H1 (cell line): Measurements from ENCODE around the gene FAM221B. TPM values are rescaled to one million over a fixed set of nuclear protein-coding genes. Genes with fewer than 3 reads are reported as not detected.
A peak's percentile ranks its signal among the peaks of the same experiment; 100 is the strongest.

Experiments
- CTCF ChIA-PET: fragments of 300-600 bp; sonication (Branson Sonifier 250); formaldehyde crosslinking; loops from one replicate; lab custom pipeline; 2021; ENCODE audit not compliant: partially characterized antibody; lab: Charles Lee
- POLR2A ChIA-PET: fragments of 300-600 bp; sonication (Branson Sonifier 250); formaldehyde crosslinking; loops from one replicate; lab custom pipeline; 2021; ENCODE audit warnings: inconsistent platforms; ENCODE audit not compliant: partially characterized antibody; lab: Charles Lee
- DNase-seq, 2 experiments: peaks; one replicate each; pipeline versions ENCODE4 v3.0.0 to v3.0.0-alpha.2; 2010 to 2022; ENCODE audit warnings: low spot score in 2 of 2, low read depth in 1 of 2, mixed read lengths in 1 of 2
- FAIRE-seq: peaks from 2 replicates; lab custom pipeline; 2011; peaks lifted over from hg19 to GRCh38; lab: Jason Lieb, UNC
- H2AFZ ChIP-seq: 2 replicates; pipeline ENCODE4 v1.8.1; 2012; ENCODE audit warnings: low read length, inconsistent platforms
- H2AK5ac ChIP-seq: 2 replicates; pipeline ENCODE4 v1.6.1; 2013; ENCODE audit warnings: low read depth, low read length
- H2BK120ac ChIP-seq: replicated peaks from 2 replicates; pipeline ENCODE3; 2013; ENCODE audit warnings: low read depth, low read length, inconsistent platforms
- H2BK12ac ChIP-seq: 2 replicates; pipeline ENCODE4 v1.6.1; 2013; ENCODE audit warnings: low read depth, low read length
- H2BK15ac ChIP-seq: 2 replicates; pipeline ENCODE4 v1.6.1; 2013; ENCODE audit warnings: low read length
- H2BK20ac ChIP-seq: 2 replicates; pipeline ENCODE4 v1.6.1; 2013; ENCODE audit warnings: low read length
- H2BK5ac ChIP-seq: 2 replicates; pipeline ENCODE4 v1.6.1; 2013; ENCODE audit warnings: low read depth, low read length
- H3K14ac ChIP-seq: 2 replicates; pipeline ENCODE4 v1.6.1; 2013; ENCODE audit warnings: inconsistent platforms; ENCODE audit not compliant: insufficient read length
- H3K18ac ChIP-seq: 2 replicates; pipeline ENCODE4 v1.6.1; 2013; ENCODE audit warnings: low read length; ENCODE audit errors: extremely low read depth
- H3K23ac ChIP-seq: 2 replicates; pipeline ENCODE4 v1.6.1; 2013; ENCODE audit warnings: inconsistent platforms; ENCODE audit not compliant: insufficient read length
- H3K23me2 ChIP-seq: 2 replicates; pipeline ENCODE4 v1.6.1; 2013; ENCODE audit warnings: low read depth, low read length
- H3K27ac ChIP-seq: 2 replicates; pipeline ENCODE4 v1.6.1; 2011; ENCODE audit warnings: low read depth, low read length, inconsistent platforms
- H3K27me3 ChIP-seq, 4 experiments: replicated peaks in 1 of 4; 1 replicate in 1 of 4; 2 replicates in 3 of 4; pipeline versions ENCODE4 v1.6.1 to v1.8.1; 2011 to 2013; ENCODE audit warnings: low read length in 3 of 4, mild to moderate bottlenecking in 3 of 4, inconsistent platforms in 2 of 4, mixed read lengths in 2 of 4, moderate library complexity in 1 of 4; ENCODE audit not compliant: control insufficient read depth in 3 of 4, insufficient read depth in 3 of 4; ENCODE audit errors: extremely low read depth in 1 of 4
- H3K36me3 ChIP-seq, 4 experiments: 2 replicates each; pipeline versions ENCODE4 v1.6.1 to v1.8.1; 2011 to 2013; ENCODE audit warnings: mild to moderate bottlenecking in 4 of 4, low read length in 3 of 4, moderate library complexity in 2 of 4, control low read depth in 1 of 4, inconsistent platforms in 1 of 4; ENCODE audit not compliant: insufficient read depth in 4 of 4, control insufficient read depth in 2 of 4
- H3K4ac ChIP-seq: replicated peaks from 2 replicates; pipeline ENCODE3; 2013; ENCODE audit warnings: low read length, low read depth, mixed read lengths, inconsistent platforms; ENCODE audit not compliant: insufficient read length
- H3K4me1 ChIP-seq, 4 experiments: replicated peaks in 1 of 4; 1 replicate in 1 of 4; 2 replicates in 3 of 4; pipeline versions ENCODE4 v1.6.1 to v1.8.1; 2011 to 2013; ENCODE audit warnings: low read length in 3 of 4, inconsistent platforms in 2 of 4, mixed read lengths in 1 of 4; ENCODE audit not compliant: insufficient read depth in 4 of 4, control insufficient read depth in 3 of 4
- H3K4me2 ChIP-seq, 2 experiments: 2 replicates each; pipeline versions ENCODE4 v1.6.1 to v1.8.1; 2011 to 2013; ENCODE audit warnings: low read depth in 2 of 2, low read length in 2 of 2, control low read depth in 1 of 2, inconsistent platforms in 1 of 2, mild to moderate bottlenecking in 1 of 2; ENCODE audit not compliant: insufficient read depth in 1 of 2
- H3K4me3 ChIP-seq, 4 experiments: fragments of 200-600, 300-600 bp in 1 of 4; sonication (generic), shearing (Covaris generic), sonication (Bioruptor Twin) in 1 of 4; 2 replicates each; pipeline versions ENCODE4 v1.5.1 to v1.8.1; 2011 to 2016; ENCODE audit warnings: low read length in 4 of 4, low read depth in 3 of 4, control low read depth in 2 of 4, inconsistent platforms in 2 of 4, mild to moderate bottlenecking in 2 of 4, mixed read lengths in 1 of 4, moderate library complexity in 1 of 4; ENCODE audit not compliant: insufficient read depth in 2 of 4; ENCODE audit errors: extremely low read depth in 1 of 4
- H3K56ac ChIP-seq: replicated peaks from 2 replicates; pipeline ENCODE3; 2013; ENCODE audit warnings: low read depth, mild to moderate bottlenecking, mixed read lengths, low read length, inconsistent platforms; ENCODE audit not compliant: insufficient read length
- H3K79me1 ChIP-seq: 2 replicates; pipeline ENCODE4 v1.6.1; 2013; ENCODE audit warnings: low read depth, low read length, control low read depth
- H3K79me2 ChIP-seq, 2 experiments: 2 replicates each; pipeline versions ENCODE4 v1.6.1 to v1.8.1; 2012 to 2013; ENCODE audit warnings: low read length in 2 of 2, mild to moderate bottlenecking in 2 of 2, inconsistent platforms in 1 of 2; ENCODE audit not compliant: insufficient read depth in 2 of 2, control insufficient read depth in 1 of 2
- H3K9ac ChIP-seq, 4 experiments: replicated peaks in 1 of 4; 1 replicate in 1 of 4; 2 replicates in 3 of 4; pipeline versions ENCODE4 v1.6.1 to v1.8.1; 2011 to 2013; ENCODE audit warnings: low read depth in 3 of 4, low read length in 3 of 4, control low read depth in 2 of 4, mild to moderate bottlenecking in 2 of 4, moderate library complexity in 2 of 4, inconsistent platforms in 1 of 4; ENCODE audit errors: extremely low read depth in 1 of 4
- H3K9me3 ChIP-seq, 2 experiments: 2 replicates each; pipeline versions ENCODE4 v1.6.1 to v1.8.1; 2012 to 2013; ENCODE audit warnings: mild to moderate bottlenecking in 2 of 2, moderate library complexity in 2 of 2, control low read depth in 1 of 2, inconsistent platforms in 1 of 2, low read depth in 1 of 2, low read length in 1 of 2, mixed read lengths in 1 of 2; ENCODE audit not compliant: insufficient read depth in 2 of 2
- H4K20me1 ChIP-seq, 2 experiments: replicated peaks in 1 of 2; 2 replicates each; pipeline versions ENCODE3 to v1.8.1; 2011 to 2013; ENCODE audit warnings: inconsistent platforms in 2 of 2, low read length in 2 of 2, mild to moderate bottlenecking in 1 of 2; ENCODE audit not compliant: insufficient read depth in 2 of 2, control insufficient read depth in 1 of 2
- H4K5ac ChIP-seq: 2 replicates; pipeline ENCODE4 v1.6.1; 2013; ENCODE audit warnings: low read length, low read depth, mixed read lengths, inconsistent platforms; ENCODE audit not compliant: insufficient read length
- H4K8ac ChIP-seq: 2 replicates; pipeline ENCODE4 v1.8.0; 2013; ENCODE audit warnings: mild to moderate bottlenecking, moderate library complexity, low read length, inconsistent platforms; ENCODE audit not compliant: insufficient read depth; ENCODE audit errors: extremely low read depth
- H4K91ac ChIP-seq: replicated peaks from 2 replicates; pipeline ENCODE3; 2013; ENCODE audit warnings: low read length, mixed read lengths, inconsistent platforms; ENCODE audit not compliant: insufficient read length
- CBX5 ChIP-seq: fragments of 300-800, 300-1000 bp; sonication (generic); IDR thresholded peaks from 2 replicates; pipeline ENCODE4 v1.7.1; 2016; ENCODE audit warnings: antibody characterized with exemption, low read length, low read depth
- CTCF ChIP-seq, 3 experiments: IDR thresholded peaks; 1 replicate in 2 of 3; 2 replicates in 1 of 3; pipeline versions ENCODE4 v1.5.1 to v1.6.1; 2011; ENCODE audit warnings: low read length in 3 of 3, mild to moderate bottlenecking in 3 of 3, inconsistent platforms in 2 of 3, low read depth in 1 of 3, moderate library complexity in 1 of 3; ENCODE audit not compliant: insufficient read depth in 1 of 3; ENCODE audit errors: control extremely low read depth in 1 of 3
- SIN3A ChIP-seq, 2 experiments: IDR thresholded peaks in 1 of 2; conservative IDR thresholded peaks in 1 of 2; 2 replicates each; pipeline ENCODE4 v1.6.1; 2011 to 2012; ENCODE audit warnings: low read length in 2 of 2, improper control_type of control experiment in 1 of 2, low read depth in 1 of 2, mild to moderate bottlenecking in 1 of 2
- SP4 ChIP-seq: IDR thresholded peaks from 2 replicates; pipeline ENCODE4 v1.6.1; 2012; ENCODE audit warnings: low read length, inconsistent platforms
- SRF ChIP-seq: IDR thresholded peaks from 2 replicates; pipeline ENCODE4 v1.6.1; 2011; ENCODE audit warnings: mild to moderate bottlenecking, low read depth, low read length, moderate library complexity
- WGBS, 2 experiments: shearing (Covaris generic) in 1 of 2; methylation state at CpG; one replicate each; pipeline versions ENCODE4 v1.1.6 to v1.1.7; 2013 to 2015; ENCODE audit warnings: low lambda C conversion rate in 2 of 2, mixed read lengths in 2 of 2, inconsistent platforms in 1 of 2, low coverage in 1 of 2, missing lambda C conversion rate in 1 of 2; ENCODE audit not compliant: insufficient replicate concordance in 2 of 2, insufficient coverage in 1 of 2, insufficient read length in 1 of 2; ENCODE audit errors: extremely low coverage in 1 of 2, missing lambda C conversion rate in 1 of 2; 5-methylcytosine and 5-hydroxymethylcytosine counted together
- polyA plus RNA-seq, 7 experiments: library from polyadenylated mRNA; depleted of rRNA in 3 of 7; stranded (reverse) in 5 of 7; unstranded in 2 of 7; fragments of >200 nt in 5 of 7; fragments of 200-250 nt in 2 of 7; gene quantifications; 1 replicate in 5 of 7; 2 replicates in 1 of 7; 4 replicates in 1 of 7; pipeline versions ENCODE4 v1.2.1 to v1.2.3, GENCODE V29; 2011 to 2013; ENCODE audit warnings: missing spikeins in 2 of 7, mixed read lengths in 2 of 7
- total RNA-seq: library from RNA; stranded (reverse); fragmentation: NEBNext Ultra II Directional; extraction: Animal tissue kit (Norgen Biotek cat#: 25700); gene quantifications from 2 replicates; pipeline ENCODE4 v1.2.1, GENCODE V29; 2021
- TF ChIP-seq, protein P1 (sequence below): IDR thresholded peaks from 2 replicates; pipeline ENCODE4 v1.6.1; 2012; ENCODE audit warnings: low read length, inconsistent platforms
- TF ChIP-seq, protein P2 (sequence below): IDR thresholded peaks from 2 replicates; pipeline ENCODE4 v1.6.1; 2012; ENCODE audit warnings: inconsistent platforms

The FAM221B gene
- total and polyA plus RNA-seq, 2 of the 8 experiments (the other 6 are each of a cell fraction or from before 2014, with no cell fraction given): not detected

DNA sequence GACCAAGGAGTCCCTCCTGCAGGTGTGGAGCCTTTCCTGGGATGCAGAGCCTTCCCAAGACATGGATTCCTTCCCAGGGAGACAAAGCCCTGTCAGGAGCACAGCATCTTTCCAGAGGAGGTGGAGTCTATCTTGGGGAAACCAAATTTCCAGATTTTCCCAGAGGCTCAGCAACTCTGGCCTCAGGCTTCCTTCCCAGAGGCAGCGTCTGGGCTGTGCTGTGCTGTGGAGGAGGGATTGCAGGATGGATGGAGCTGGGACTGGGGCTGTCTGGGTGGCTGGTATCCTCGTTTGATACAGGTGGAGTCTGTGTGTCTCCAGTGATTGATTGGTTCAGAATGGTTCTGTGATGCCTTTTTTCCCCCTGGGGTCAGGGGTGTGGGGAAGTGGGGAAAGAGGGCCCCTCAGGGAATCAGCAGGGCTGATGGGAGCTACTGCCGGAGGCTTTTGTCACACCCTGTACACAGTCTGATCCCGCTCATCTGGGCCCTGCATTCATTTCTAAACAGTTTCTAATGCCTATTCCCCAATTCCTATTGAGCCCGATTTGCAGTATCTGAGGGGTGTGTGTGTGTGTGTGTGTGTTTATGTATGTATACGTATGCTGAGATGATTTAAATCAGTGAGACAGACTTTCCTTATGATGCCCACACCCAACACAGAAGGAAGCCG, 25.7 kb upstream of the FAM221B start:
- no peaks in the 10 kb centered on the region for H3K9me3 ChIP-seq
- ChIA-PET POLR2A (interaction anchor here (1.3 to 2.8 kb wide), 2 partner anchors 9 to 10 kb away, joined by 3 to 13 read pairs; no protein-coding TSS in a partner anchor), CTCF (interaction anchor here (0.8 to 5.9 kb wide), 8 partner anchors 8 to 40 kb away, joined by 3 to 31 read pairs (median 6); no protein-coding TSS in a partner anchor)
- WGBS, 2 experiments: 77% methylated on average over 7 of the region's 7 CpGs; no CpG with 5 or more reads in 1 of the 2 experiments
- no peaks in the 10 kb centered on the region for H3K4me1 ChIP-seq
- no peaks in the 10 kb centered on the region for H3K79me1 ChIP-seq
- no peak overlapping the region for H3K18ac ChIP-seq
- no peak overlapping the region for H2AFZ ChIP-seq
- H4K8ac ChIP-seq: no peak overlapping the region
- H3K23me2 ChIP-seq: no peaks in the 10 kb centered on the region
- H3K4me2 ChIP-seq: no peak overlapping the region
- H3K79me2 ChIP-seq: no peaks in the 10 kb centered on the region
- H3K9ac ChIP-seq: no peak overlapping the region
- no peak for FAIRE-seq
- no peaks in the 10 kb centered on the region for H3K27me3 ChIP-seq
- H2BK15ac ChIP-seq: no peak overlapping the region
- H3K36me3 ChIP-seq: peaks cover 0 to 4% (median 1%) of the 10 kb centered on the region in 4 experiments; a peak in 2 of 8 replicates
- peaks cover 0 to 2% of the 10 kb centered on the region in 2 experiments for H4K20me1 ChIP-seq
- no peak overlapping the region for H2BK5ac ChIP-seq
- H2BK120ac ChIP-seq: no peak overlapping the region
- H3K14ac ChIP-seq: no peak overlapping the region
- H3K4ac ChIP-seq: no peak overlapping the region
- no peak overlapping the region for H2BK12ac ChIP-seq
- H3K23ac ChIP-seq: no peak overlapping the region
- H2AK5ac ChIP-seq: no peak overlapping the region
- no peak overlapping the region for H3K27ac ChIP-seq
- no peak overlapping the region for H4K5ac ChIP-seq
- no peak overlapping the region for H3K56ac ChIP-seq
- no peak overlapping the region for H2BK20ac ChIP-seq
- H4K91ac ChIP-seq: no peak overlapping the region
- DNase-seq: peak in 1 of 2 experiments; percentile 29
- no peak overlapping the region for H3K4me3 ChIP-seq
- TF ChIP-seq, protein P1, sequence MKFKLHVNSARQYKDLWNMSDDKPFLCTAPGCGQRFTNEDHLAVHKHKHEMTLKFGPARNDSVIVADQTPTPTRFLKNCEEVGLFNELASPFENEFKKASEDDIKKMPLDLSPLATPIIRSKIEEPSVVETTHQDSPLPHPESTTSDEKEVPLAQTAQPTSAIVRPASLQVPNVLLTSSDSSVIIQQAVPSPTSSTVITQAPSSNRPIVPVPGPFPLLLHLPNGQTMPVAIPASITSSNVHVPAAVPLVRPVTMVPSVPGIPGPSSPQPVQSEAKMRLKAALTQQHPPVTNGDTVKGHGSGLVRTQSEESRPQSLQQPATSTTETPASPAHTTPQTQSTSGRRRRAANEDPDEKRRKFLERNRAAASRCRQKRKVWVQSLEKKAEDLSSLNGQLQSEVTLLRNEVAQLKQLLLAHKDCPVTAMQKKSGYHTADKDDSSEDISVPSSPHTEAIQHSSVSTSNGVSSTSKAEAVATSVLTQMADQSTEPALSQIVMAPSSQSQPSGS: no peak
- TF ChIP-seq CBX5 (no peak), CTCF (IDR thresholded peaks at IDR 0.05; ENCODE audit: control extremely low read depth in 1 of 3, insufficient read depth in 1 of 3, low read depth in 1 of 3, low read length in 3 of 3) (no peak), SP4 (no peak), SRF (no peak), SIN3A (conservative IDR thresholded peaks at IDR 0.05 in 1 of 2, IDR thresholded peaks at IDR 0.05 in 1 of 2; ENCODE audit: low read depth in 1 of 2, low read length in 2 of 2) (no peak)
- TF ChIP-seq, protein P2, sequence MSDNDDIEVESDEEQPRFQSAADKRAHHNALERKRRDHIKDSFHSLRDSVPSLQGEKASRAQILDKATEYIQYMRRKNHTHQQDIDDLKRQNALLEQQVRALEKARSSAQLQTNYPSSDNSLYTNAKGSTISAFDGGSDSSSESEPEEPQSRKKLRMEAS: no peak
